Smooth muscle cell (in vitro differentiated cells): Measurements from ENCODE around the gene EPHB3. TPM values are rescaled to one million over a fixed set of nuclear protein-coding genes. Genes with fewer than 3 reads are reported as not detected.
"Not testable (repeated sequence)": the region's sequence is repeated elsewhere in the genome, so short reads cannot be mapped to it uniquely, and the experiment has no call there.

ENCODE experiments used
- DNase-seq: peaks from one replicate; lab custom pipeline; 2025; ENCODE audit not compliant: unreplicated experiment; lab: John Stamatoyannopoulos, UW
- H2AFZ ChIP-seq: fragments of 200-600 bp; sonication (generic); 2 replicates; pipeline ENCODE4 v1.6.0; 2016; ENCODE audit warnings: antibody characterized with exemption, low read depth, mild to moderate bottlenecking
- H3F3A ChIP-seq: fragments of 200-600 bp; sonication (generic); 2 replicates; pipeline ENCODE4 v1.6.0; 2017; ENCODE audit warnings: antibody characterized with exemption, low read depth
- H3K27ac ChIP-seq: fragments of 200-600 bp; sonication (generic); 2 replicates; pipeline ENCODE4 v1.5.1; 2016; ENCODE audit warnings: low read depth, mild to moderate bottlenecking
- H3K27me3 ChIP-seq: fragments of 200-600 bp; sonication (generic); 2 replicates; pipeline ENCODE4 v1.6.1; 2016; ENCODE audit warnings: low read depth, mild to moderate bottlenecking
- H3K36me3 ChIP-seq: fragments of 200-600 bp; sonication (generic); 2 replicates; pipeline ENCODE4 v1.5.1; 2016; ENCODE audit warnings: low read depth
- H3K4me1 ChIP-seq: fragments of 200-600 bp; sonication (generic); 2 replicates; pipeline ENCODE4 v1.5.1; 2016; ENCODE audit warnings: low read depth
- H3K4me2 ChIP-seq: fragments of 200-600 bp; sonication (generic); 2 replicates; pipeline ENCODE4 v1.6.0; 2016; ENCODE audit warnings: mild to moderate bottlenecking
- H3K4me3 ChIP-seq: fragments of 200-600 bp; sonication (generic); 2 replicates; pipeline ENCODE4 v1.5.1; 2016; ENCODE audit warnings: mild to moderate bottlenecking
- H3K79me2 ChIP-seq: fragments of 200-600 bp; sonication (generic); 2 replicates; pipeline ENCODE4 v1.6.0; 2016; ENCODE audit warnings: low read depth, mild to moderate bottlenecking
- H3K9ac ChIP-seq: fragments of 200-600 bp; sonication (generic); 2 replicates; pipeline ENCODE4 v1.6.0; 2016; ENCODE audit warnings: low read depth
- H3K9me3 ChIP-seq: fragments of 200-600 bp; sonication (generic); replicated peaks from 2 replicates; pipeline ENCODE4 v1.5.1; 2016; ENCODE audit warnings: low read depth
- H4K20me1 ChIP-seq: fragments of 200-600 bp; sonication (generic); 2 replicates; pipeline ENCODE4 v1.6.0; 2016; ENCODE audit warnings: low read depth
- WGBS: methylation state at CpG from one replicate; pipeline ENCODE4 v1.1.7; 2016; ENCODE audit warnings: low lambda C conversion rate; 5-methylcytosine and 5-hydroxymethylcytosine counted together
- polyA plus RNA-seq: library from polyadenylated mRNA; unstranded; fragments of >200 nt; fragmentation: Nextera tagmentation; extraction: Ambion mirVana; gene quantifications from 2 replicates; pipeline ENCODE4 v1.2.1, GENCODE V29; 2016
- total RNA-seq: library from RNA; depleted of rRNA; stranded (reverse); fragments of >200 nt; gene quantifications from 2 replicates; pipeline ENCODE4 v1.2.3, GENCODE V29; 2014
- TF ChIP-seq, protein P1 (sequence below): fragments of 200-600 bp; sonication (generic); IDR thresholded peaks from 2 replicates; pipeline ENCODE4 v1.5.1; 2017; ENCODE audit warnings: borderline replicate concordance, mild to moderate bottlenecking, antibody characterized with exemption; ENCODE audit not compliant: insufficient read depth, poor library complexity, severe bottlenecking

The EPHB3 gene
- total and polyA plus RNA-seq, 2 experiments from 2014 or later = 11.1 to 23.1 TPM

DNA sequence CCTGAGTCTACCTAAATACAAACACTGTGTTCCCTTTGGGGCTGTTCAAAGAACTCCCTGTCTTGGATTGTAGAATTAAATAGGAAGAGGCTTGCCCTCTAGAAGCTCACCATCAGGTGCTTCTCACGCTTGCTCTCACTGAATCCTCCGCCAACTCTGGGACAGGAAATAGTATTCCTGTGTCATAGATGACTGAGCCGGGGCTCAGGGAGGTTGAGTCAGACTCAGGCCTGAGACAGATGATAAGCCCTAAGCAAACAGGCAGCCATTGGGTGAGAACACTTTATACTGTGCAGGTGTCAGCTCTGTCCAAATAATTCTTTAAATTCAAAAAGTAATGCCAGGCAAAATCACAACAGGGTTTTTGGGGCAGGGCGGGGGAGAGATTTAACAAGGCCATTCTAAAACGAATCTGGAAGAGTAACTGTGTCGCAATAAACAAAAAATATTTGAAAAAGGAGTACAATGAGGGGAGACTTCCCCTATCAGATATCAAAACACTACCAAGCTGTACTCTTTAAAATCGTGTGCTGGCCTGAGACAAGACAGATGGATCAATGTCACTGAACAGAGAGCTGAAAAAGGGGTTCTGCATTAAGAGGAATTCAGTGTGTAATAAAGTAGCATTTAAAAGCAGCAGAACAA lies 59.0 kb downstream of the EPHB3 start:
- Histone ChIP-seq H3K9me3 (no peaks in the 10 kb centered on the region), H3K27me3 (no peaks in the 10 kb centered on the region), H2AFZ (no peak overlapping the region), H3F3A (peaks cover 6% of the 10 kb centered on the region), H3K4me2 (no peak overlapping the region), H3K9ac (no peak overlapping the region), H4K20me1 (no peaks in the 10 kb centered on the region), H3K4me1 (peaks cover 5% of the 10 kb centered on the region), H3K36me3 (no peaks in the 10 kb centered on the region), H3K27ac (no peak overlapping the region), H3K79me2 (no peaks in the 10 kb centered on the region), H3K4me3 (no peak overlapping the region)
- TF ChIP-seq, protein P1, sequence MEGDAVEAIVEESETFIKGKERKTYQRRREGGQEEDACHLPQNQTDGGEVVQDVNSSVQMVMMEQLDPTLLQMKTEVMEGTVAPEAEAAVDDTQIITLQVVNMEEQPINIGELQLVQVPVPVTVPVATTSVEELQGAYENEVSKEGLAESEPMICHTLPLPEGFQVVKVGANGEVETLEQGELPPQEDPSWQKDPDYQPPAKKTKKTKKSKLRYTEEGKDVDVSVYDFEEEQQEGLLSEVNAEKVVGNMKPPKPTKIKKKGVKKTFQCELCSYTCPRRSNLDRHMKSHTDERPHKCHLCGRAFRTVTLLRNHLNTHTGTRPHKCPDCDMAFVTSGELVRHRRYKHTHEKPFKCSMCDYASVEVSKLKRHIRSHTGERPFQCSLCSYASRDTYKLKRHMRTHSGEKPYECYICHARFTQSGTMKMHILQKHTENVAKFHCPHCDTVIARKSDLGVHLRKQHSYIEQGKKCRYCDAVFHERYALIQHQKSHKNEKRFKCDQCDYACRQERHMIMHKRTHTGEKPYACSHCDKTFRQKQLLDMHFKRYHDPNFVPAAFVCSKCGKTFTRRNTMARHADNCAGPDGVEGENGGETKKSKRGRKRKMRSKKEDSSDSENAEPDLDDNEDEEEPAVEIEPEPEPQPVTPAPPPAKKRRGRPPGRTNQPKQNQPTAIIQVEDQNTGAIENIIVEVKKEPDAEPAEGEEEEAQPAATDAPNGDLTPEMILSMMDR = no peak
- WGBS = 68% methylated on average over 7 of the region's 7 CpGs
- DNase-seq = no peak

DNA sequence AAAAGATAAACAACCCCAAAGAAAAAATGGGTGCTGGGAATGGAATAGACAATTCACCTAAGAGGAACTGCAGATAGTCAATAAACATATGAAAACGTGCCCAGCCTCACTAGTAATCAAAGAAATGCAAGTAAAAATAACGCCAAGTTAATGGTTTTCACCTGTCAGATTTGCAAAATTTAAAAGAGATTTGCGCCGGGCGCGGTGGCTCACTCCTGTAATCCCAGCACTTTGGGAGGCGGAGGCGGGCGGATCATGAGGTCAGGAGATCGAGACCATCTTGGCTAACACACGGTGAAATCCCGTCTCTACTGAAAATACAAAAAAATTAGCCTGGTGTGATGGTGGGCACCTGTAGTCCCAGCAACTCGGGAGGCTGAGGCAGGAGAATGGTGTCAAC lies 60.6 kb downstream of the EPHB3 start:
- not testable (repeated sequence) for H3K9ac ChIP-seq, H3K27me3 ChIP-seq, H3K4me1 ChIP-seq, DNase-seq, H3K36me3 ChIP-seq, H3K79me2 ChIP-seq, H3K27ac ChIP-seq, H2AFZ ChIP-seq, H3K9me3 ChIP-seq, H3K4me3 ChIP-seq, H3K4me2 ChIP-seq, H4K20me1 ChIP-seq, H3F3A ChIP-seq
- WGBS = 95% methylated on average over 13 of the region's 13 CpGs

DNA sequence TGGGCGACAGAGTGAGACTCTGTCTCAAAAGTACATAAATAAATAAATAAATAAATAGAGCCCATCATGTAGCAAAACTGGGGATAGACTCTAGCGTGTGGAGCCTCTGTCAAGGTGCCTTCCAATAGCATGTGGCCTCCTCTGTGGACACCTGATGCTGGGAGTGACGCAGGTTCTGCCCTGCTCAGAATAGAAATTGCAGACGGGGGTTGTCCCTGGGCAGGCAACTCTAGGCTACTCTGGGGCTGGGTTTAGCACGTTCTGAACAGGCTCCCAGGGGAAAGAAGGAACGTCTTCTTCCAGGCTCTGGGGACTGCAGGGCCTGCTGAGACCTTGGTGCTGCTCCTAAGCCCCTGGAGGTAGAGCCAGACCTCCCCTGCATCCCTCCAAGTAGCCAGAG lies 65.3 kb downstream of the EPHB3 start:
- H3K4me3 ChIP-seq = no peak overlapping the region
- no peaks in the 10 kb centered on the region for H3K9me3 ChIP-seq
- H3K9ac ChIP-seq = no peak overlapping the region
- no peaks in the 10 kb centered on the region for H4K20me1 ChIP-seq
- TF ChIP-seq, protein P1 = no peak
- H3F3A ChIP-seq = no peaks in the 10 kb centered on the region
- DNase-seq = no peak
- H3K4me1 ChIP-seq = peaks cover 12% of the 10 kb centered on the region
- no peak overlapping the region for H2AFZ ChIP-seq
- no peak overlapping the region for H3K4me2 ChIP-seq
- H3K79me2 ChIP-seq = no peaks in the 10 kb centered on the region
- H3K27me3 ChIP-seq = no peaks in the 10 kb centered on the region
- H3K27ac ChIP-seq = no peak overlapping the region
- H3K36me3 ChIP-seq = no peaks in the 10 kb centered on the region
- 82% methylated on average over 6 of the region's 6 CpGs for WGBS

DNA sequence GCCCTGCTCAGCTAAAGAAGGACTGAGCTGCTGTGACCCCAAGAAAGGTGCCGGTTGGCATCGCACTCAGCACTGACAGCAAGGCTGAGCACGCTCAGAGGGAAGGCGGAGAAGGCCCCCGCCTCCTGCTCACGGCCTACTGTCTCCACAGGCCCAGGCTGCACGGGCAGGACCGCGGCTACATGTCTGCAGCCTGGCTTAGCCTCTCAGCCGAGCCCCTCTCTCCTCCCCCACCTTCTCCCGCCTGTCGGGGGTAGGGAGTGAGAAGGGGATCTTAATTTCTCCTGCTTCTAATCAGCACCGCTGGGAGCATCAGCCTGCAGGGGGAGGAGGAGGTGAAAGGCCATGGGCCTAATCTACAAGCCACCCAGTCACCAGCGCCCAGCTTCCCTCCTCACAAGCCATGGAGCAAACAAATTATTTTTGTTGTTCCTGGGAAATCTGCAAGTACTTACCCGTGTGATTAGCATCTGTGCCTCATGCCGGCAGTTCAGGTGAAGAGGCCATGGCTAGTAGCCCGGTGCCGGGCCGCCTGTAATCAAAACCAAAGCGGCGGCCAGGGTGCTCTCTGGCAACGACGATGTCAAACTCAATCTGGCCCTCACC lies 68.1 kb downstream of the EPHB3 start:
- Histone ChIP-seq H3K4me2 (no peak overlapping the region), H3K9me3 (no peaks in the 10 kb centered on the region), H4K20me1 (no peaks in the 10 kb centered on the region), H3K4me1 (peaks cover 12% of the 10 kb centered on the region), H3F3A (no peaks in the 10 kb centered on the region), H2AFZ (no peak overlapping the region), H3K4me3 (no peak overlapping the region), H3K79me2 (no peaks in the 10 kb centered on the region), H3K27me3 (no peaks in the 10 kb centered on the region), H3K9ac (no peak overlapping the region), H3K36me3 (no peaks in the 10 kb centered on the region), H3K27ac (no peak overlapping the region)
- no peak for DNase-seq
- TF ChIP-seq, protein P1 = no peak
- WGBS = 59% methylated on average over 23 of the region's 23 CpGs
